GM12878 (cell line): Measurements from ENCODE around the gene CNN2. TPM values are rescaled to one million over a fixed set of nuclear protein-coding genes. Genes with fewer than 3 reads are reported as not detected.

Experiments
- ATAC-seq: fragments of 200-7000 bp; cut with Tn5 transposase; 3 replicates; pipeline ENCODE4 v1.9.1; 2020; ENCODE audit warnings: mild to moderate bottlenecking, moderate library complexity
- Bru-seq: library from RNA; stranded (reverse); fragments of 400-500 nt; gene quantifications from one replicate; lab custom pipeline; 2021; lab: Mats Ljungman, UMichigan
- BruChase-seq, 2 experiments: library from RNA; stranded (reverse); fragments of 400-500 nt; gene quantifications; one replicate each; lab custom pipeline; 2021; lab: Mats Ljungman, UMichigan
- BruUV-seq: library from RNA; stranded (reverse); fragments of 400-500 nt; replicated peaks from 2 replicates; lab custom pipeline; 2021; lab: Mats Ljungman, UMichigan
- CTCF ChIA-PET: fragments of 300-600 bp; sonication (Branson Sonifier 250); formaldehyde crosslinking; extraction: SDS; loops from one replicate; lab custom pipeline; 2021; ENCODE audit warnings: inconsistent platforms; lab: Yijun Ruan, JAX
- POLR2A ChIA-PET: fragments of 350-600 bp; formaldehyde crosslinking; extraction: SDS; loops from one replicate; lab custom pipeline; 2021; ENCODE audit warnings: inconsistent platforms; lab: Charles Lee
- RAD21 ChIA-PET: fragments of 300-600 bp; sonication (Branson Sonifier 250); formaldehyde crosslinking; loops from one replicate; lab custom pipeline; 2023; ENCODE audit warnings: antibody characterized with exemption; ENCODE audit not compliant: unreplicated experiment; lab: Charles Lee
- SMC1A ChIA-PET: fragments of 300-600 bp; sonication (Branson Sonifier 250); formaldehyde crosslinking; loops from one replicate; lab custom pipeline; 2023; ENCODE audit not compliant: unreplicated experiment, uncharacterized antibody; lab: Charles Lee
- DNase-seq: peaks from one replicate; pipeline ENCODE4 v3.0.0-alpha.2; 2011; ENCODE audit warnings: low read depth, low spot score
- FAIRE-seq: peaks from 3 replicates; lab custom pipeline; 2011; peaks lifted over from hg19 to GRCh38; lab: Jason Lieb, UNC
- H2AFZ ChIP-seq: 2 replicates; pipeline ENCODE4 v1.6.0; 2011; ENCODE audit warnings: low read depth, low read length, control low read depth; ENCODE audit not compliant: control insufficient read depth
- H3K27ac ChIP-seq: 2 replicates; pipeline ENCODE4 v1.5.1; 2011; ENCODE audit warnings: control low read depth; ENCODE audit not compliant: control insufficient read depth, insufficient read depth
- H3K27me3 ChIP-seq, 2 experiments: replicated peaks in 1 of 2; 2 replicates each; pipeline versions ENCODE4 v1.6.0 to v1.6.1; 2011; ENCODE audit warnings: low read length in 1 of 2; ENCODE audit not compliant: control insufficient read depth in 2 of 2, insufficient read depth in 2 of 2
- H3K36me3 ChIP-seq, 2 experiments: 2 replicates each; pipeline ENCODE4 v1.5.1; 2011; ENCODE audit warnings: low read length in 1 of 2; ENCODE audit not compliant: control insufficient read depth in 2 of 2, insufficient read depth in 2 of 2
- H3K4me1 ChIP-seq: 2 replicates; pipeline ENCODE4 v1.6.1; 2011; ENCODE audit warnings: mild to moderate bottlenecking, low read length, moderate library complexity, mixed read lengths; ENCODE audit not compliant: control insufficient read depth, insufficient read depth
- H3K4me2 ChIP-seq: 2 replicates; pipeline ENCODE4 v1.6.0; 2011; ENCODE audit warnings: control low read depth; ENCODE audit not compliant: control insufficient read depth, insufficient read depth
- H3K4me3 ChIP-seq: fragments of 200-600 bp; sonication (generic); 2 replicates; pipeline ENCODE4 v1.5.1; 2016
- H3K79me2 ChIP-seq: 2 replicates; pipeline ENCODE4 v1.6.0; 2011; ENCODE audit warnings: low read length; ENCODE audit not compliant: control insufficient read depth, insufficient read depth
- H3K9ac ChIP-seq: 2 replicates; pipeline ENCODE4 v1.8.0; 2011; ENCODE audit warnings: low read length, control low read depth, mixed read lengths; ENCODE audit not compliant: control insufficient read depth, insufficient read depth
- H3K9me3 ChIP-seq: replicated peaks from 3 replicates; pipeline ENCODE4 v1.5.1; 2011; ENCODE audit warnings: mild to moderate bottlenecking, low read length; ENCODE audit not compliant: control insufficient read depth, insufficient read depth
- H4K20me1 ChIP-seq: 2 replicates; pipeline ENCODE4 v1.6.0; 2011; ENCODE audit not compliant: control insufficient read depth, insufficient read depth
- BCL3 ChIP-seq: IDR thresholded peaks from 2 replicates; pipeline ENCODE4 v1.6.1; 2011; ENCODE audit warnings: borderline replicate concordance, low read depth, mild to moderate bottlenecking, moderate library complexity, low read length; ENCODE audit not compliant: insufficient read depth, poor library complexity, severe bottlenecking
- DPF2 ChIP-seq: fragments of 450-650 bp; IDR thresholded peaks from 2 replicates; pipeline ENCODE4 v1.6.1; 2017; ENCODE audit warnings: mild to moderate bottlenecking
- EZH2 ChIP-seq: IDR thresholded peaks from 2 replicates; pipeline ENCODE4 v1.6.1; 2012; ENCODE audit warnings: low read depth, mild to moderate bottlenecking, control low read depth, inconsistent platforms, low read length, borderline replicate concordance; ENCODE audit not compliant: control insufficient read depth
- LARP7 ChIP-seq: fragments of 450-650 bp; IDR thresholded peaks from 2 replicates; pipeline ENCODE4 v1.6.1; 2017; ENCODE audit warnings: mild to moderate bottlenecking
- NBN ChIP-seq: fragments of 450-650 bp; IDR thresholded peaks from 2 replicates; pipeline ENCODE4 v1.6.1; 2016
- NKRF ChIP-seq: fragments of 450-650 bp; conservative IDR thresholded peaks from 2 replicates; pipeline ENCODE4 v1.6.1; 2017; ENCODE audit warnings: mild to moderate bottlenecking, moderate library complexity
- RAD21 ChIP-seq: IDR thresholded peaks from 2 replicates; pipeline ENCODE4 v1.6.1; 2011; ENCODE audit warnings: mild to moderate bottlenecking, low read depth, low read length, moderate library complexity; ENCODE audit not compliant: insufficient read depth
- SIX5 ChIP-seq: IDR thresholded peaks from 2 replicates; pipeline ENCODE4 v1.6.1; 2011; ENCODE audit warnings: mild to moderate bottlenecking, low read depth, low read length, moderate library complexity; ENCODE audit not compliant: severe bottlenecking
- WGBS: methylation state at CpG from one replicate; pipeline ENCODE4 v1.1.6; 2016; ENCODE audit warnings: low lambda C conversion rate; ENCODE audit not compliant: insufficient replicate concordance, insufficient coverage; ENCODE audit errors: missing lambda C conversion rate; 5-methylcytosine and 5-hydroxymethylcytosine counted together
- in situ Hi-C: fragments of 300-500 bp; cut with MboI; formaldehyde crosslinking; loops from 9 replicates; pipeline ENCODE4 v1.14.3; 2018; ENCODE audit warnings: mixed read lengths
- intact Hi-C: fragments of 100-400 bp; cut with micrococcal nuclease; formaldehyde crosslinking; loops from one replicate; pipeline ENCODE4 v1.14.2; 2022; ENCODE audit not compliant: unreplicated experiment
- long read RNA-seq, 2 experiments: library from polyadenylated mRNA; unstranded; transcript quantifications; one replicate each; pipeline ENCODE4 v2.0.0, GENCODE V29; 2019 to 2020
- polyA minus RNA-seq, 3 experiments: library from RNA; depleted of rRNA, polyadenylated mRNA; stranded (reverse); fragments of >200 nt; gene quantifications; 2 replicates each; pipeline ENCODE4 v1.2.3, GENCODE V29; 2011
- polyA plus RNA-seq, 11 experiments: library from polyadenylated mRNA; depleted of rRNA in 4 of 11; unstranded in 6 of 11; stranded (reverse) in 5 of 11; fragments of >200 nt; fragmentation: Nextera tagmentation in 4 of 11; fragmentation: Illumina TruSeq in 1 of 11; extraction: Ambion mirVana in 4 of 11; extraction: Trizol in 1 of 11; gene quantifications; 1 replicate in 1 of 11; 2 replicates in 10 of 11; pipeline versions ENCODE4 v1.2.1 to v1.2.3, GENCODE V29; 2011 to 2016; ENCODE audit warnings: inconsistent platforms in 2 of 11, missing spikeins in 2 of 11, low read depth in 1 of 11
- total RNA-seq, 4 experiments: library from RNA; depleted of rRNA in 3 of 4; stranded (reverse); fragments of >200 nt in 3 of 4; fragmentation: Illumina TruSeq in 1 of 4; extraction: Trizol in 1 of 4; gene quantifications; 2 replicates each; pipeline versions ENCODE4 v1.2.1 to v1.2.3, GENCODE V29; 2013 to 2021

Gene CNN2
- 28.5 and 30.8 TPM in 2 replicates for total RNA-seq (2013; cell fraction: nucleolus; rRNA removed)
- total RNA-seq (2014; rRNA removed) (154 and 195 TPM in 2 replicates), total RNA-seq (2014; rRNA removed; fragmentation: Illumina TruSeq; extraction: Trizol) (95.8 and 115 TPM in 2 replicates), total RNA-seq (2021) (289 and 311 TPM in 2 replicates), polyA plus RNA-seq (2011; rRNA removed) (28.6 and 54.2 TPM in 2 replicates), polyA plus RNA-seq (2014; fragmentation: Illumina TruSeq; extraction: Trizol) (60.1 and 168 TPM in 2 replicates), polyA plus RNA-seq (2014; fragmentation: Nextera tagmentation; extraction: Ambion mirVana) (10 to 100 TPM; 34.7 to 42.5 TPM), polyA plus RNA-seq (2014; rRNA removed) (177 and 213 TPM in 2 replicates), polyA plus RNA-seq (2016; fragmentation: Nextera tagmentation; extraction: Ambion mirVana) (100 to 1,000 TPM; 269 to 273 TPM), polyA minus RNA-seq (2011; rRNA and poly(A)+ RNA removed) (71.8 and 98.5 TPM in 2 replicates), Bru-seq, nascent RNA (percentile 70 among the genes with signal in this experiment), BruChase-seq, experiment 1, labeled RNA remaining after a 6-hour chase (percentile 96 among the genes with signal in this experiment), BruChase-seq, experiment 2, labeled RNA remaining after a 2-hour chase (percentile 88 among the genes with signal in this experiment)
- 64.3 TPM for polyA plus RNA-seq (2011; ENCODE audit: low read depth)
- 104 and 118 TPM in 2 replicates for polyA plus RNA-seq (2011; cell fraction: cytosol; rRNA removed)
- polyA plus RNA-seq (2011; cell fraction: nucleus; rRNA removed) = 80.2 and 133 TPM in 2 replicates
- 117 and 149 TPM in 2 replicates for polyA plus RNA-seq (2012)
- polyA minus RNA-seq (2011; cell fraction: cytosol; rRNA and poly(A)+ RNA removed) = 91.4 and 128 TPM in 2 replicates
- 14.9 and 31.0 TPM in 2 replicates for polyA minus RNA-seq (2011; cell fraction: nucleus; rRNA and poly(A)+ RNA removed)
- long read RNA-seq, experiment 1, transcript CNN2-202 (6 exons, 2,033 nt) = minor isoform, 7 of 391 reads
- long read RNA-seq, experiment 1, transcript CNN2-201 (7 exons, 2,179 nt) = major isoform, 338 of 391 reads
- long read RNA-seq, experiment 1, transcript CNN2-207 (7 exons, 2,109 nt) = minor isoform, 7 of 391 reads
- long read RNA-seq, experiment 1, transcript CNN2-206 (1 exons, 2,266 nt) = minor isoform, 15 of 391 reads
- long read RNA-seq, experiment 1, partial matches to known transcripts = 7 of 391 reads
- long read RNA-seq, experiment 1, other reads (novel, unspliced or antisense) = 12 of 391 reads
- long read RNA-seq, experiment 2, transcript CNN2-206 (1 exons, 2,266 nt) = minor isoform, 6 of 22 reads
- long read RNA-seq, experiment 2, transcript CNN2-201 (7 exons, 2,179 nt) = major isoform, 13 of 22 reads
- long read RNA-seq, experiment 2, partial matches to known transcripts = 1 of 22 reads
- long read RNA-seq, experiment 2, other reads (novel, unspliced or antisense) = 1 of 22 reads

DNA sequence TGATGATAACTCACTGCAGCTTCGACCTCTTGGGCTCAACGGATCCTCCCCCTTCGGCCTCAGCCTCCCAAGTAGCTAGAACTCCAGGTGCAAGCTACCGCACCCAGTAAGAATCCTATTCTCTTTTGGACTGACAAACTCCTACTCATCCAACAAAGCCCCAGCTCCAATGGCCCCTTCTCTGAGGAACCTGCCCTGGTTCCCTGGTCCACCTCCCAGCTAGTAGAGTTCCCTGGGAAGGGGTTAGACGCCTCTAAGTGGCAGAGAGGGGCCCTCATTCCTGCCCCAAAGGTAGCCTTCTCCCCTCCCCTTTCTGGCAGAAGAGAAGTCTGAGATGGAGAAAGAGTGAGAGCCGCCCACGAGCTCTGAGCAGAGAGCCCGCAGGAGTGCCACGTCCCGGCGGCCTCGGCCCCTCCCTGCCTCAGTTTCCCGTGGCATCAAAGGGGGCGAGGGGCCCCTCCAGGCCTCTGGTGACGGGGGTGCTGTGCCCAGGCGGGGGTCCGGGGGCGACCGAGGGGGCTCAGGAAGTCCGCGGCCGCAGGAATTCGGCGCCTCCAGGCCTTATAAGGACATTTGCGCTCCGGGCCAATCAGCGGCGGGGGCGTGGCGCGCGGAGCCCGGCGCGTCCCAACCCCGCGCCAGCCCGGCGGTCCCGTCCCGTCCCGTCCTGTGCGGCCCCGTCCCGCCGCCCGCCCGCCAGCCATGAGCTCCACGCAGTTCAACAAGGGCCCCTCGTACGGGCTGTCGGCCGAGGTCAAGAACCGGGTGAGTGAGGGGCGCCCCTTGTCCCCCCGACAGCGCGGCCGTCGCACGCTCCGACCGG lies at the start of gene CNN2:
CNN2 (plus strand) TSS at position 649 of the 823 bp plus-strand sequence; CDS start at position 703, 54 bp downstream.
- FAIRE-seq (no peak), DNase-seq (no peak), ATAC-seq (peak; percentile 84)
- Histone ChIP-seq H3K9me3 (no peaks in the 10 kb centered on the region), H3K9ac (peak within 1 kb of the TSS; percentile 90), H3K27ac (peak within 1 kb of the TSS; percentile 92), H2AFZ (peak within 1 kb of the TSS; percentile 86), H3K36me3 (peaks cover 0 to 6% of the 10 kb centered on the region in 2 experiments; a peak in 3 of 4 replicates), H4K20me1 (0 out of 2 replicates have a peak, but pooled peaks cover 4% of the 10 kb centered on the region), H3K27me3 (no peaks in the 10 kb centered on the region), H3K79me2 (peaks cover 48% of the 10 kb centered on the region), H3K4me3 (peak within 1 kb of the TSS; percentile 90), H3K4me2 (peak within 1 kb of the TSS; percentile 98), H3K4me1 (peaks cover 6% of the 10 kb centered on the region)
- intact Hi-C loops = no loop called here
- WGBS = 3% methylated on average over 48 of the region's 63 CpGs
- in situ Hi-C loops = no loop called here
- BruUV-seq = no TSS peak
- ChIA-PET SMC1A (interaction anchor here (0.6 to 1.0 kb wide), 3 partner anchors 12 to 60 kb away, joined by 3 to 8 read pairs (median 4); partner anchors contain the start of gene ABCA7), CTCF (interaction anchor here (1.0 to 2.3 kb wide), 7 partner anchors 9 to 213 kb away, joined by 3 to 11 read pairs (median 5); no protein-coding TSS in a partner anchor), RAD21 (interaction anchor here (0.5 to 4.9 kb wide), 8 partner anchors 12 to 240 kb away, joined by 3 to 39 read pairs (median 4); partner anchors contain the start of genes ABCA7 and ARHGAP45), POLR2A (interaction anchor here (0.6 to 4.7 kb wide), 11 partner anchors 9 to 183 kb away, joined by 3 to 83 read pairs (median 6); partner anchors contain the start of genes ABCA7 and ARHGAP45)
- TF ChIP-seq DPF2 (peak; percentile 73), NKRF (peak; percentile 75; the same call in 1 of the 2 replicates), RAD21 (no peak), EZH2 (no peak), BCL3 (no peak), LARP7 (peak; percentile 82), NBN (0 out of 2 replicates have a peak, but pooled peaks have one; percentile 36), SIX5 (no peak)
